ENCODE measurements around the gene SOWAHA. TPM values are rescaled to one million over a fixed set of nuclear protein-coding genes. Genes with fewer than 3 reads are reported as not detected.
A peak's percentile ranks its signal among the peaks of the same experiment; 100 is the strongest.

SOWAHA gene
- total RNA-seq, 1 donor from 2014 or later: 0.18 TPM

DNA sequence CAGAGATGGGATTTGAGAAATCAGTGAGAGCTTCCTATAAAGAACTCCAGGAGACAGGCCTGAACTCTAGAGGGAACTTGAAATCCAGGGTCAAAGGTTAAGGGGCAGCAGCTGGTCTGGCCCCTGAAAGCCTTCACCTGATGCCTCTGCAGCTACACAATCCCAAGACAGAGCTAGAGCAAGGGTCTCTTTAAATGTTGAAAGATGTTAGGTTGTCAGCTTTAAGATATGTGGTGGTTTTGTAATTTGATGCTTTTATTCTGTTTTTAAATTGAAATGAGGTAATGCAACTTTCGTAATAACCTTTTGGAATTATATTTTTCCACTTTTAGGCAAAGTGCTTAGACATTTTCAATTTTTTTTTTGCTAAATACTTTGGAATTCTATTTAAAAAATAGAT is 2.4 kb downstream of the SOWAHA start:
- Histone ChIP-seq H3K4me3 (no peak overlapping the region), H3K9me3 (no peaks in the 10 kb centered on the region), H3K36me3 (no peaks in the 10 kb centered on the region), H3K4me1 (peaks cover 23% of the 10 kb centered on the region), H3K27ac (no peak overlapping the region), H3K27me3 (ENCODE audit: low read depth) (peaks cover 50% of the 10 kb centered on the region)
- TF ChIP-seq, protein P1, sequence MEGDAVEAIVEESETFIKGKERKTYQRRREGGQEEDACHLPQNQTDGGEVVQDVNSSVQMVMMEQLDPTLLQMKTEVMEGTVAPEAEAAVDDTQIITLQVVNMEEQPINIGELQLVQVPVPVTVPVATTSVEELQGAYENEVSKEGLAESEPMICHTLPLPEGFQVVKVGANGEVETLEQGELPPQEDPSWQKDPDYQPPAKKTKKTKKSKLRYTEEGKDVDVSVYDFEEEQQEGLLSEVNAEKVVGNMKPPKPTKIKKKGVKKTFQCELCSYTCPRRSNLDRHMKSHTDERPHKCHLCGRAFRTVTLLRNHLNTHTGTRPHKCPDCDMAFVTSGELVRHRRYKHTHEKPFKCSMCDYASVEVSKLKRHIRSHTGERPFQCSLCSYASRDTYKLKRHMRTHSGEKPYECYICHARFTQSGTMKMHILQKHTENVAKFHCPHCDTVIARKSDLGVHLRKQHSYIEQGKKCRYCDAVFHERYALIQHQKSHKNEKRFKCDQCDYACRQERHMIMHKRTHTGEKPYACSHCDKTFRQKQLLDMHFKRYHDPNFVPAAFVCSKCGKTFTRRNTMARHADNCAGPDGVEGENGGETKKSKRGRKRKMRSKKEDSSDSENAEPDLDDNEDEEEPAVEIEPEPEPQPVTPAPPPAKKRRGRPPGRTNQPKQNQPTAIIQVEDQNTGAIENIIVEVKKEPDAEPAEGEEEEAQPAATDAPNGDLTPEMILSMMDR (IDR thresholded peaks at IDR 0.05): no peak
- ATAC-seq (no peak), DNase-seq (no peak)
- intact Hi-C loops (cut with DNase I): no loop called here

DNA sequence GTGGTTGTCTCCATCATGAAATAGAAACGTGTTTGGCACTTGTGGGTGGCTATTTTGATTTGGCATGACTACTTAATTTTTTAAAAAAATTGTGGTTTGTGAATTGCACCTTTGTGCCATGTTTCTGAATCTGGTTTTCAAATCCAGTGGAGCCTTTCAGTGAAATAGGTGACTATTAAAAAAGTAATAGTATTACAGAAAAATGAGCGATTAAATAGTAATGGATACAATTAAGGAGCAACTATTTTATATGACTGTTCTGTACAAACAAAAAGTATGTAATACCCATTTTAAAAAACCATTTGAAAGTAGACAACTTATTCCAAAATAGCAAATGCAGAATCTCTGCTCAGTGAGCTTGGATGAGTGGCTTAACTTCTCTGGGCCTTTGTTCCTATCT is 3.0 kb downstream of the SOWAHA start:
- Histone ChIP-seq H3K27me3 (ENCODE audit: low read depth) (peaks cover 44% of the 10 kb centered on the region), H3K27ac (no peak overlapping the region), H3K4me1 (peaks cover 23% of the 10 kb centered on the region), H3K4me3 (no peak overlapping the region), H3K9me3 (no peaks in the 10 kb centered on the region), H3K36me3 (no peaks in the 10 kb centered on the region)
- DNase-seq (no peak), ATAC-seq (no peak)
- intact Hi-C loops (cut with DNase I): no loop called here
- TF ChIP-seq, protein P1 (IDR thresholded peaks at IDR 0.05): no peak

DNA sequence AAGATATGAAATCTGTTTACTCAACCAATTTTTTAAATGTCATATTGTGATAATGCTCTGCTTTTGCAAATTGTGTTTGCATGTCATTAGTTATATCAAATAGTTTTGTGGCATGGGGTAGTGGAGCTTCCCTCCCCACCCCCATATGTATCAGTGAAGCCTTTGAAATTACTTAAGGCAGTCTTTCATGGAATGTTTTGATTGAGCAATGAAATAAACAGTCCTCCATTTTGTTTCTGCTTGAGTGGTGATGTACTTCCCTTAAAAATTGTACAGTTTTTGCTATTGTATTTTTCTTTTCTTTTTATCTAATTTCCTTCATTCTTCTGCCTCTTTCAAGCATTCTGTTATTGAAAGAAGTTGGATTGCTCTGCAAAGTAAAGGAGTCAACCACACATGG is 3.5 kb downstream of the SOWAHA start:
- ATAC-seq: no peak
- no peak for DNase-seq
- TF ChIP-seq, protein P1 (IDR thresholded peaks at IDR 0.05): no peak
- no peak overlapping the region for H3K4me3 ChIP-seq
- peaks cover 39% of the 10 kb centered on the region for H3K27me3 ChIP-seq (ENCODE audit: low read depth)
- no peak overlapping the region for H3K27ac ChIP-seq
- no peaks in the 10 kb centered on the region for H3K36me3 ChIP-seq
- H3K4me1 ChIP-seq: peaks cover 23% of the 10 kb centered on the region
- intact Hi-C loops (cut with DNase I): no loop called here
- no peaks in the 10 kb centered on the region for H3K9me3 ChIP-seq

DNA sequence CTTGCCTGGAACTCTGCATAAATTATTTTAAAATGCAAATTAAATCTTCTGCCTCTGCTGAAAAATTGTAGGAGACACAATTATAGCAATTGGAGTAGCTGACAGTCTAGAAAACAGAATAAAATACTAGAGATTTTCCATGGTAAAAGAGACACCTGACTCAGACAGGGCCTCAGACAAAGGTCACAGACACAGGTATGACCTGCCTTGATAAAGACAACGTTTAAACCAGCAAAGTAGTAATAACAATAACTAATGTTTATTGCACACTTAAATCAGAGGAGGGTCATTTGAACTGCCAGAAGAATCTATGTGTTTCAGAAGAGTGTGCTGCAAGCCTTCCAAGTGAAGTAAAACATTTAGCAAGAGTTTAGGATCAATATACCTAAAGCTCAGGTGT is 3.9 kb downstream of the SOWAHA start:
- TF ChIP-seq, protein P1 (IDR thresholded peaks at IDR 0.05): no peak
- no peak for ATAC-seq
- Histone ChIP-seq H3K27me3 (ENCODE audit: low read depth) (peaks cover 35% of the 10 kb centered on the region), H3K9me3 (no peaks in the 10 kb centered on the region), H3K36me3 (no peaks in the 10 kb centered on the region), H3K4me1 (peaks cover 23% of the 10 kb centered on the region), H3K27ac (no peak overlapping the region), H3K4me3 (no peak overlapping the region)
- no peak for DNase-seq
- intact Hi-C loops (cut with DNase I): no loop called here

DNA sequence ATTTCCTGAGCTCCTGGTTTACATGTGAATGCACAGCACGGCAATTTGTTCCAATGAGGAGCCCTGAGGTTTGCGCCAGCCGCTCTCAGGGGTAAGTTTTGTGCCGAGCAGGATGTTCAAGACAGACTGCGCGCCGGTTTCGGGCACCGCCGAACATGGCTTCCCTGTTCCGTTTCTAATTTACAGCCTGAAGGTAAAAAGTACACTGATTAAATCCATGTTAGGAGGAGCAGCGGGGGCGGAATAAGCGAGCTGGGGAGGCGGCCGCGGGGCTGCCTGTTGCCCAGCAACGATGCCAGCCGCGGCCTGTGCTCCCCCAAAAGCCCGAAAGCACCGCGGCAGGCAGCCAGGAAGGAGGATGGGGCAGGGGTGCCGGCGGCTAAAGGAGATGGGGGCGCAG is 6.4 kb downstream of the SOWAHA start:
- no peak overlapping the region for H3K4me3 ChIP-seq
- H3K9me3 ChIP-seq: no peaks in the 10 kb centered on the region
- no peak overlapping the region for H3K27ac ChIP-seq
- intact Hi-C loops (cut with DNase I): no loop called here
- TF ChIP-seq, protein P1 (IDR thresholded peaks at IDR 0.05): no peak
- H3K27me3 ChIP-seq (ENCODE audit: low read depth): peaks cover 13% of the 10 kb centered on the region
- H3K4me1 ChIP-seq: peaks cover 10% of the 10 kb centered on the region
- DNase-seq (no peak), ATAC-seq (peak in 1 of 2 donors; percentile 2)
- H3K36me3 ChIP-seq: peaks cover 11% of the 10 kb centered on the region
